Common myeloid progenitor, CD34-positive (primary cell): Measurements from ENCODE around the gene AHNAK2.
"Not testable (repeated sequence)": the region's sequence is repeated elsewhere in the genome, so short reads cannot be mapped to it uniquely, and the experiment has no call there.

Source experiments
- CTCF ChIA-PET: fragments of 350-600 bp; sonication (Branson Sonifier 250); formaldehyde crosslinking; loops from one replicate; lab custom pipeline; 2021; ENCODE audit warnings: antibody characterized with exemption; lab: Charles Lee
- POLR2A ChIA-PET: fragments of 350-600 bp; sonication (Branson Sonifier 250); formaldehyde crosslinking; loops from one replicate; lab custom pipeline; 2021; ENCODE audit warnings: antibody characterized with exemption; lab: Charles Lee
- DNase-seq, 3 donors: peaks; one replicate each; pipeline versions ENCODE4 v3.0.0 to v3.0.0-alpha.2; 2013
- H3K27ac ChIP-seq, 2 experiments: 1 replicate in 1 of 2; 2 replicates in 1 of 2; pipeline ENCODE4 v1.7.0; 2013; ENCODE audit warnings: inconsistent platforms in 2 of 2, low read length in 2 of 2, mild to moderate bottlenecking in 2 of 2, low read depth in 1 of 2, moderate library complexity in 1 of 2; ENCODE audit not compliant: severe bottlenecking in 2 of 2, insufficient read depth in 1 of 2, poor library complexity in 1 of 2
- H3K27me3 ChIP-seq, 5 experiments: replicated peaks in 2 of 5; 1 replicate in 3 of 5; 2 replicates in 2 of 5; pipeline versions ENCODE4 v1.6.1 to v1.7.0; 2013; ENCODE audit warnings: low read length in 4 of 5, mild to moderate bottlenecking in 2 of 5, moderate library complexity in 2 of 5, inconsistent platforms in 1 of 5; ENCODE audit not compliant: insufficient read depth in 5 of 5, control insufficient read depth in 4 of 5
- H3K36me3 ChIP-seq, 4 experiments: 1 replicate in 2 of 4; 2 replicates in 2 of 4; pipeline versions ENCODE4 v1.6.1 to v1.7.0; 2013; ENCODE audit warnings: low read length in 3 of 4, control low read depth in 1 of 4, mild to moderate bottlenecking in 1 of 4; ENCODE audit not compliant: control insufficient read depth in 4 of 4, insufficient read depth in 4 of 4
- H3K4me1 ChIP-seq, 4 experiments: 1 replicate in 3 of 4; 2 replicates in 1 of 4; pipeline versions ENCODE4 v1.6.1 to v1.7.1; 2013; ENCODE audit warnings: low read length in 3 of 4, mild to moderate bottlenecking in 3 of 4, control low read depth in 1 of 4, inconsistent platforms in 1 of 4, moderate library complexity in 1 of 4; ENCODE audit not compliant: control insufficient read depth in 4 of 4, insufficient read depth in 4 of 4; ENCODE audit errors: control extremely low read depth in 1 of 4
- H3K4me3 ChIP-seq, 7 experiments: 1 replicate in 4 of 7; 2 replicates in 3 of 7; pipeline versions ENCODE4 v1.5.1 to v1.7.0; 2013; ENCODE audit warnings: mild to moderate bottlenecking in 7 of 7, low read length in 6 of 7, moderate library complexity in 6 of 7, inconsistent platforms in 2 of 7, low read depth in 2 of 7, control low read depth in 1 of 7; ENCODE audit not compliant: insufficient read depth in 4 of 7, control insufficient read depth in 1 of 7; ENCODE audit errors: extremely low read depth in 1 of 7
- H3K9me3 ChIP-seq, 5 experiments: 1 replicate in 4 of 5; 2 replicates in 1 of 5; pipeline versions ENCODE4 v1.6.1 to v1.7.1; 2013; ENCODE audit warnings: low read length in 4 of 5, mild to moderate bottlenecking in 2 of 5, inconsistent platforms in 1 of 5, low read depth in 1 of 5, moderate library complexity in 1 of 5; ENCODE audit not compliant: control insufficient read depth in 4 of 5, insufficient read depth in 2 of 5; ENCODE audit errors: control extremely low read depth in 1 of 5
- WGBS: methylation state at CpG from one replicate; pipeline ENCODE4 v1.1.5; 2013; ENCODE audit not compliant: insufficient coverage; 5-methylcytosine and 5-hydroxymethylcytosine counted together

The AHNAK2 gene

DNA sequence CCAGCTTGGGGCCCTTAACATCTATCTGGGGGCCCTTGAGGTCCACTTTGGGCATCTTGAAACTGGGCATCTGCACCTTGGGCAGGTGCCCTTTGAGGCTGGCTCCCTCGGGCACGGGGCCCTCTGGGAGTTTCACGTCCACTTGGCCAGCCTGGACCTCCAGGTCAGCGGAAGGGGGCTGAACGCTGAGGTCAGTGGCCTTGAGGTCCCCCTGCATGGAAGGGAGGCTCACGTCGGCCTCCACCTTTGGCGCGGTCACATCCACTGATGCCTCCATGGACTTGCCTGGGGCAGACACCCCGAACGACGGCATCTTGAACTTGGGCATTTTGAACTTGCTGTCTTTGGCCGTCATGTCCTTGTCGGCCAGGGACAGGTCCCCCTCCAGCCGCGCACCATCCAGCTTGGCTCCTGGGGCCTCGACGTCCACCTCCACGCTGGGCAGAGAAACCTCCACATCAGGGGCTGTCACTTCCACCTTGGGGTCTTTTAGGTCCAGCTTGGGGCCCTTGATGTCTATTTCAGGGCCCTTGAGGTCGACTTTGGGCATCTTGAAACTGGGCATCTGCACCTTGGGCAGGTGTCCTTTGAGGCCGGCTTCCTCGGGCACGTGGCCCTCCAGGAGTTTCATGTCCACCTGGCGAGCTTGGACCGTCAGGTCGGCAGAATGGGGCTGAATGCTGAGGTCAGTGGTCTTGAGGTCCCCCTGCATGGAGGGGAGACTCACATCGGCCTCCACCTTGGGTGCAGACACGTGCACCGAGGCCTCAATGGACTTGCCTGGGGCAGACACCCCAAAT lies 34.8 kb downstream of the AHNAK2 start:
- H3K36me3 ChIP-seq, H3K27me3 ChIP-seq, H3K4me3 ChIP-seq, DNase-seq, H3K9me3 ChIP-seq, H3K27ac ChIP-seq, H3K4me1 ChIP-seq, CTCF ChIA-PET: not testable (repeated sequence)
- WGBS: 97% methylated on average over 29 of the region's 29 CpGs
- POLR2A ChIA-PET: interaction anchor here (0.6 kb wide), 1 partner anchor 130 kb away, joined by 3 read pairs; no protein-coding TSS in a partner anchor

DNA sequence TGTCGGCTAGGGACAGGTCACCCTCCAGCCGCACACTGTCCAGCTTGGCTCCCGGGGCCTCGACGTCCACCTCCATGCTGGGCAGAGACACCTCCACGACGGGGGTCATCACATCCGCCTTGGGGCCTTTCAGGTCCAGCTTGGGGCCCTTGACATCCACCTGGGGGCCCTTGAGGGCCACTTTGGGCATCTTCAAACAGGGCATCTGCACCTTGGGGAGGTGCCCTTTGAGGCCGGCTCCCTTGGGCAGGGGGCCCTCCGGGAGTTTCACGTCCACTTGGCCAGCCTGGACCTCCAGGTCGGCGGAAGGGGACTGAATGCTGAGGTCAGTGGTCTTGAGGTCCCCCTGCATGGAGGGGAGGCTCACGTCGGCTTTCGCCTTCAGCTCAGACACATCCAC lies 35.6 kb downstream of the AHNAK2 start:
- Histone ChIP-seq H3K27ac (no peak overlapping the region), H3K4me1 (no peaks in the 10 kb centered on the region), H3K4me3 (no peak overlapping the region), H3K27me3 (peaks cover 0 to 13% (median 0%) of the 10 kb centered on the region in 5 experiments), H3K9me3 (no peaks in the 10 kb centered on the region), H3K36me3 (no peaks in the 10 kb centered on the region)
- WGBS: 96% methylated on average over 16 of the region's 16 CpGs
- no peak for DNase-seq
- POLR2A ChIA-PET: no interaction called here
- CTCF ChIA-PET: no interaction called here

DNA sequence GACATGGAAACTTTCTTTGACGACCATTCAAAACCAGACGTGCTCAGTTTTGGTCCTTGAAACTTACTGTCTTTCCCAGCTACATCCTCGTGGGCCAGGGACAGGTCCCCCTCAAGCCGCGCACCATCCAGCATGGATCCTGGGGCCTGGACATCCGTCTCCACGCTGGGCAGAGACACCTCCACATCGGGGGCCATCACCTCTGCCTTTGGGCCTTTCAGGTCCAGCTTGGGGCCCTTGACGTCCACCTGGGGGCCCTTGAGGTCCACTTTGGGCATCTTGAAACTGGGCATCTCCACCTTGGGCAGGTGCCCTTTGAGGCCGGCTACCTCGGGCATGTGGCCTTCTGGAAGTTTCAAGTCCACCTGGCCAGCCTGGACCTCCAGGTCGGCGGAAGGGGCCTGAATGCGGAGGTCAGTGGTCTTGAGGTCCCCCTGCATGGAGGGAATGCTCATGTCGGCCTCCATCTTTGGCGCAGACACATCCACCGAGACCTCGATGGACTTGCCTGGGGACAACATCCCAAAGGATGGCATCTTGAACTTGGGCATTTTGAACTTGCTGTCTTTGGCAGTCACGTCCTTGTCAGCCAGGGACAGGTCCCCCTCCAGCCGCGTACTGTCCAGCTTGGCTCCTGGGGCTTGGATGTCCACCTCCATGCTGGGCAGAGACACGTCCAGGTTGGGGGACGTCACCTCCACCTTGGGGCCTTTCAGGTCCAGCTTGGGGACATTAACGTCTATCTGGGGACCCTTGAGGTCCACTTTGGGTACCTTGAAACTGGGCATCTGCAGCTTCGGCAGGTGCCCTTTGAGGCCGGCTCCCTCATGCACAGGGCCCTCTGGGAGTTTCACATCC lies 36.4 kb downstream of the AHNAK2 start:
- Histone ChIP-seq H3K4me3 (no peak overlapping the region), H3K36me3 (no peaks in the 10 kb centered on the region), H3K27me3 (peaks cover 0 to 16% (median 0%) of the 10 kb centered on the region in 5 experiments), H3K4me1 (no peaks in the 10 kb centered on the region), H3K9me3 (no peaks in the 10 kb centered on the region), H3K27ac (no peak overlapping the region)
- WGBS: 98% methylated on average over 25 of the region's 26 CpGs
- CTCF ChIA-PET: interaction anchor here (1.3 to 1.7 kb wide), 2 partner anchors 18 to 33 kb away, joined by 3 to 6 read pairs; partner anchors contain the start of gene PLD4
- POLR2A ChIA-PET: no interaction called here
- DNase-seq: no peak

DNA sequence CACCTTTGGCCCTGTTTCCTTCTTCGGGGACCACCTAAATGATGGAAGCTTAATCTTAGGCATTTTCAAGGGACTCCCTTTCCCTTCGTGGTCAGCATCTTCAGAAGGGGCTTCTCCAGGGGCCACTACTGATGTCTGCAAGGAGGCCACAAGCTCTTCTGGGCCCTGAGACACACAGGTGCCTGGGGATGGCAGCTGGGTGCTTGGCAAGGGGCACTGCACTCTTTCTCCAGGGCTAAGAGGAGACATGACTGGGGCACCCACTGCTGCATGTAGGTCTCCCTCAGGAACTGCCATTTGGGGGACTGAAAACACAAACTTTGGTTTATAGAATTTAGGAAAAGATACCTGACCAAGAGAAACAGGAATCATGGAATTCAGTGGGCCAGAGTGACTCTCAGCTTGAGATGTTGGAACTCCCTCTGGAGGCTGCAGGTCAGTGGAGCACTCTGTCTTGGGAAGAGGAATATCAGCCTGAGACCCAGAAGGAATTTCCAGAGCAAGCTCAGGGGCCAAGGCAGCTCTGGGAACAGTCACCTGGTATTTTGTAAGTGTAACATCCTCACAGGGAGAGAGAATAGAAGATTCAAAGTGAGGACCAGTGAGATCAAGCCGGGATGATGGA lies 37.5 kb downstream of the AHNAK2 start:
- Histone ChIP-seq H3K4me3 (no peak overlapping the region), H3K36me3 (no peaks in the 10 kb centered on the region), H3K27ac (no peak overlapping the region), H3K4me1 (no peaks in the 10 kb centered on the region), H3K27me3 (peaks cover 0 to 16% (median 0%) of the 10 kb centered on the region in 5 experiments), H3K9me3 (no peaks in the 10 kb centered on the region)
- no peak for DNase-seq
- 96% methylated on average over 3 of the region's 3 CpGs for WGBS
- ChIA-PET CTCF (interaction anchor here (1.0 to 1.7 kb wide), 7 partner anchors 9 to 62 kb away, joined by 3 to 6 read pairs (median 3); partner anchors contain the start of gene PLD4), POLR2A (no interaction called here)

DNA sequence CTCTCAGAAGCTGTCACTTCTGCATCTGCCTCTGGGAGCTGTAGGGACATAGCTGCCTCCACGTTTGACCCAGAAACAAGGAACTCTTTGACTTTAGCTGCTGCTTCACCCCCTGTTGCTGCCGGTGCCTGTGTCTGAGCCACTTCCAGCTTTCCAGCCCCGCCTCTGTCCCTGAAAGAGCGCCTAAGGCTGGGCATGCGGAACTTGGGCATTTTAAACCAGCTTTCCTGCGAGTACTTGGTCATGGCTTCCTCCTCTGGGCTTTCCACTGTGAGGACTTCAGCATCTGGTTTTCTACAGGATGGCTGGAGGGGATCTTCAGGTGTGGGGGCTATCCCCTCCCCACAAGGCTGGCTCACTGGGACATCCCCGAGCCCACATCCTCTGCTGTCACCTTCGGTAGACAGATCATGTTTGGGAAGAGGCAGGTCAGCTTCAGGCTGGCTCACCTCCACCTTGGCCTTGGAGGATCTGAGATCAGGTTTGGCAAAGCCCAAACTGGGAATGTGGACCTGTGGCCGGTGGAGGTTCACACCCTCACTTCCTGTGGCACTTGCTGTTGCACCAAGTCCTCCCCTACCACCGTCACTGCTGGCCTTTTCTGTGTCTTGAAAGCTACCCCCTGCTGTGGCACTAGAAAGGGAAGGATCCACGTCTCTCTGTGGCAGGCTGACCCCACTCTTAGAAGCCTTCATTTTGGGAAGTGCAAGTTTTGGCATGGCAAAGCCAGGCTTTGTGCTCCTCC lies 38.3 kb downstream of the AHNAK2 start:
- ChIA-PET POLR2A (interaction anchor here (0.6 kb wide), 1 partner anchor 477 kb away, joined by 3 read pairs; no protein-coding TSS in a partner anchor), CTCF (interaction anchor here (1.0 to 1.5 kb wide), 5 partner anchors 10 to 61 kb away, joined by 3 to 4 read pairs (median 3); no protein-coding TSS in a partner anchor)
- WGBS: 91% methylated on average over 11 of the region's 11 CpGs
- DNase-seq: no peak
- Histone ChIP-seq H3K36me3 (no peaks in the 10 kb centered on the region), H3K4me1 (no peaks in the 10 kb centered on the region), H3K27me3 (peaks cover 0 to 17% (median 0%) of the 10 kb centered on the region in 5 experiments), H3K4me3 (no peak overlapping the region), H3K27ac (no peak overlapping the region), H3K9me3 (no peaks in the 10 kb centered on the region)

DNA sequence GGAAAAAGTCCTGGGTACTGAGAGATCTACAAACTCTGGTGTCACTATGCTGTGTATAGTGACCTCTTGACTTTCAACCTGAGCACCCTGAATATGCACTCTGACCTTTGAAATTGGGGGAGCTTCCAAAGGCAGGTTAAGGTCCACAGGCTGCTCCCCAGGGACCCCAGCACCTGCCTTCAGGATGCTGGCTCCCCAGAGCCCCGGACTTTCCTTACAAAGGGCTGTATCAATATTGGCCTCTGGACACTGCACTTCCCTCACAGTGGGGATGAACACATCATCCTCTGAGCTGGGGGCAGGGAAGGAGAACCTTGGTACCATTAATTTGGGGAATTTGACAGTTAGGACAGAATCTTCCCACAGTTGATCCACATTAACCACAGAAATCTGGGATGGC lies 39.2 kb downstream of the AHNAK2 start:
- peaks cover 0 to 22% (median 0%) of the 10 kb centered on the region in 5 experiments for H3K27me3 ChIP-seq
- H3K4me1 ChIP-seq: peaks cover 0 to 5% (median 1%) of the 10 kb centered on the region in 4 experiments
- H3K36me3 ChIP-seq: no peaks in the 10 kb centered on the region
- CTCF ChIA-PET: interaction anchor here (1.3 kb wide), 1 partner anchor 20 kb away, joined by 5 read pairs; no protein-coding TSS in a partner anchor
- H3K9me3 ChIP-seq: no peaks in the 10 kb centered on the region
- no peak for DNase-seq
- H3K4me3 ChIP-seq: no peak overlapping the region
- POLR2A ChIA-PET: interaction anchor here (0.6 kb wide), 1 partner anchor 478 kb away, joined by 3 read pairs; no protein-coding TSS in a partner anchor
- no peak overlapping the region for H3K27ac ChIP-seq
- WGBS: 100% methylated on average over 1 of the region's 1 CpG
